ENCODE data around the gene EDN3. TPM values are rescaled to one million over a fixed set of nuclear protein-coding genes. Genes with fewer than 3 reads are reported as not detected.

The EDN3 gene
- total and polyA plus RNA-seq, 12 donors = 0.07 to 0.33 TPM; not detected in 10

DNA sequence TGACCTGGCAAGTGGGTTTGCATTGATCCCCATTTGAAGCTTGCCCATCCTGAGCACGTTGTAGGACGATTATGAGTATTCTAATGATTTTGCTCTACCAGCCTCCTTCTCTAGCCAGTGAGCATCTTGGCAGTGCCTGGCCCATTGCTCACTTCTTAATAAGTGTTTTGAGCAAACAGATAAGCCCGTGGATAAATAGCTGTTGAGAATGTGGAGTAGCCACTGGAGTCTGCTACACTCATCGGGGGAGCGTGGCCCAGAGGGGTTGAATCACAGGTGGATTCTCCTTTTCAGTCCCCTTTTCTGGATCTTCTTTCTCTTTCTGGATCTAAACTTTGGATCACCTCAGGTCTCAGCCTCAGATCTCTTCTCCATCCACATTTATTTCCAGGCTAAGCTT lies 15.9 kb upstream of the EDN3 start:
- WGBS, 2 donors = 82 to 84% methylated on average over 5 of the region's 5 CpGs
- TF ChIP-seq, protein P1, sequence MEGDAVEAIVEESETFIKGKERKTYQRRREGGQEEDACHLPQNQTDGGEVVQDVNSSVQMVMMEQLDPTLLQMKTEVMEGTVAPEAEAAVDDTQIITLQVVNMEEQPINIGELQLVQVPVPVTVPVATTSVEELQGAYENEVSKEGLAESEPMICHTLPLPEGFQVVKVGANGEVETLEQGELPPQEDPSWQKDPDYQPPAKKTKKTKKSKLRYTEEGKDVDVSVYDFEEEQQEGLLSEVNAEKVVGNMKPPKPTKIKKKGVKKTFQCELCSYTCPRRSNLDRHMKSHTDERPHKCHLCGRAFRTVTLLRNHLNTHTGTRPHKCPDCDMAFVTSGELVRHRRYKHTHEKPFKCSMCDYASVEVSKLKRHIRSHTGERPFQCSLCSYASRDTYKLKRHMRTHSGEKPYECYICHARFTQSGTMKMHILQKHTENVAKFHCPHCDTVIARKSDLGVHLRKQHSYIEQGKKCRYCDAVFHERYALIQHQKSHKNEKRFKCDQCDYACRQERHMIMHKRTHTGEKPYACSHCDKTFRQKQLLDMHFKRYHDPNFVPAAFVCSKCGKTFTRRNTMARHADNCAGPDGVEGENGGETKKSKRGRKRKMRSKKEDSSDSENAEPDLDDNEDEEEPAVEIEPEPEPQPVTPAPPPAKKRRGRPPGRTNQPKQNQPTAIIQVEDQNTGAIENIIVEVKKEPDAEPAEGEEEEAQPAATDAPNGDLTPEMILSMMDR (IDR thresholded peaks at IDR 0.05) = no peak
- intact Hi-C loops (cut with DNase I) = no loop called here
- ATAC-seq (no peak), DNase-seq (no peak)
- Histone ChIP-seq H3K4me1 (no peaks in the 10 kb centered on the region), H3K27ac (no peak overlapping the region), H3K27me3 (peaks cover 0 to 33% (median 4%) of the 10 kb centered on the region in 7 donors), H3K9me3 (no peaks in the 10 kb centered on the region), H3K36me3 (no peaks in the 10 kb centered on the region), H3K4me3 (no peak overlapping the region)

DNA sequence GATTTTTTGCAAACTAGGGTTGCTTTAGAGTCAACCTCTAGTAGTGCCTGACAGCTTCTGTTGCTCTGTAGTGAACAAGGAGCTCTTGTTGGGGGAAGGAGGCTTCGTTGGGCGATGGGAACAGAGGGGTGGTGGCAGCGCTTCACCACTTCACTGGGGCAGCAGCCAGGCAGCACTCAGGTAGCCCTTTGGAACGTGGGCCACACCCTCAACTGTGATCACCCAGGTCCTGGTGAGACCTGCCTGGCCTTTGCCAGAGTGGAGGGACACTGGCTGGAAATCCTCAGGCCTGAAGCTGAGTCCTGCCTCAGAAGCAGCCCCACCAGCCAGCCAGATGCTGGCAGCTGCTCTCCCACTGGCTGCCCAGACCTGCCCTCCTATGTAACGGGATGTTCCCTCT lies 10.4 kb upstream of the EDN3 start:
- 67 to 74% methylated on average over 5 of the region's 5 CpGs for WGBS, 2 donors
- Histone ChIP-seq H3K27ac (no peak overlapping the region), H3K4me1 (no peaks in the 10 kb centered on the region), H3K4me3 (no peak overlapping the region), H3K36me3 (no peaks in the 10 kb centered on the region), H3K9me3 (no peaks in the 10 kb centered on the region), H3K27me3 (peaks cover 0 to 41% (median 19%) of the 10 kb centered on the region in 7 donors)
- intact Hi-C loops (cut with DNase I) = no loop called here
- TF ChIP-seq, protein P1 (IDR thresholded peaks at IDR 0.05) = no peak
- ATAC-seq (no peak), DNase-seq (no peak)

DNA sequence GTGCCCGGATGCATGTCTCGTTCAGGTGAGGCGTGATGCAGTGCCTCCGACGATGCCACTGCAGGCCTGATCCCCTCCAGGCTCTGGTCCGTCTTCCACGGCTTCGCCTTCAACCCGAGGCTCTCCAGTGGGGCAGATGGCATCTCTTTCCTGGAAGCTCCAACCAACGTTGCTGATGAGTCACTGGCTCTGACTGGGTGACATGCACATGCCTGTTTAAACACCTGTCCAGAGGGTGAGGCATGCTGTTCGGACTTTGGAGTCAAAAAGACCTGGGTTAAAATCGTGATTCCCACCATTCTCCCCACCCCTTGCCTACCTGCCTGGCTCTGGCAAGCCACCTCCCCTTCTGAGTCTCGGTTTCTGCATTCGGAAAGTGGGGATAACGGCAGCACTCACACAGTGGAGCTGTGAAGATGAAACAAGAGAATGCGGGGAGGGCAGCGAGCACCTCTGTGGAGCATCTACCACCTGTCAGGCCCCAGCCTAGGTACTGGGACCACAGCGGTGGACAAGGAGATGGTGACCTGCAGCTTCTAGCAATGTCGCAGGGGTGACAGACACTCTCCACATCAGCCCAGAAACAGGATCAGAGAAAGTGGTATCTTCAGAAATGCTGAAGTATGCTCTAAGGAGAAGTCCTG lies 8.5 kb upstream of the EDN3 start:
- Histone ChIP-seq H3K27me3 (peaks cover 0 to 48% (median 25%) of the 10 kb centered on the region in 7 donors), H3K27ac (no peak overlapping the region), H3K4me3 (no peak overlapping the region), H3K36me3 (no peaks in the 10 kb centered on the region), H3K9me3 (no peaks in the 10 kb centered on the region), H3K4me1 (no peaks in the 10 kb centered on the region)
- TF ChIP-seq, protein P1 (IDR thresholded peaks at IDR 0.05) = no peak
- WGBS, 2 donors = 84 to 89% methylated on average over 19 of the region's 19 CpGs
- DNase-seq (no peak), ATAC-seq (no peak)
- intact Hi-C loops (cut with DNase I) = no loop called here

DNA sequence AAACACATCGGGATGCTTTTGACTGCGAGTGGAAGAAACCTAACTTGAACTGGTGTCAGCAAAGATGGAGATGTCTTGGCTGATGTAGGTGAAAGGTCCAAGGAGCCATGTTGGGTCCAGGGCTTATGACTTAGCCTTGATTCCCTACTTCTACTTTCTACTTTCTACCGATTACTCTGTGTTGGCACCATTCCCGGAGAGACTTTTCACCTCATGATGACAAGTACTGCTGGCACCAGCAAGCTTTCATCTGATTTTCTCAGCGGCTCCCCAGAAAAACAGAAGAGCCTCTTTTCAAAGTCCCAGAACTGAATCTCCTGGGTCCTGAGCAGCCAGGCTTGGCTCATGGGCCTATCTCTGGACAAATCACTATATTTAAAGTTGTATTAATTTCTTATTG lies 4.9 kb upstream of the EDN3 start:
- WGBS, 2 donors = 56 to 63% methylated on average over 5 of the region's 5 CpGs

More for the DNA sequence above, 4.9 kb upstream of the EDN3 start:
- TF ChIP-seq, protein P1 (IDR thresholded peaks at IDR 0.05) = no peak
- Histone ChIP-seq H3K4me1 (peaks cover 0 to 6% (median 0%) of the 10 kb centered on the region in 9 donors), H3K27me3 (peaks cover 6 to 82% (median 59%) of the 10 kb centered on the region in 7 donors), H3K9me3 (no peaks in the 10 kb centered on the region), H3K36me3 (no peaks in the 10 kb centered on the region), H3K27ac (no peak overlapping the region), H3K4me3 (no peak overlapping the region)
- intact Hi-C loops (cut with DNase I) = no loop called here
- no peak for DNase-seq
- ATAC-seq = no peak

Data from heart right ventricle (tissue), 16 donors.